SK-N-SH treated with all-trans-retinoic acid at 6 μM for 48 hours (cell line): Measurements from ENCODE around the gene LDLRAD2.
A peak's percentile ranks its signal among the peaks of the same experiment; 100 is the strongest.
"Not testable (repeated sequence)": the region's sequence is repeated elsewhere in the genome, so short reads cannot be mapped to it uniquely, and the experiment has no call there.

Source experiments
- ATAC-seq: fragments of 200-7000 bp; cut with Tn5 transposase; 3 replicates; pipeline ENCODE4 v1.9.1; 2020; ENCODE audit warnings: mild to moderate bottlenecking, moderate library complexity
- ARNTL ChIP-seq: fragments of 450-650 bp; formaldehyde crosslinking; IDR thresholded peaks from 2 replicates; pipeline ENCODE4 v1.5.0; 2020; ENCODE audit warnings: low read depth, mild to moderate bottlenecking, moderate library complexity, borderline replicate concordance
- BACH2 ChIP-seq: fragments of 250-450 bp; sonication (Bioruptor Pico); IDR thresholded peaks from 2 replicates; pipeline ENCODE4 v1.9.0; 2021; ENCODE audit warnings: mild to moderate bottlenecking, borderline replicate concordance
- CSDC2 ChIP-seq: fragments of 250-450 bp; sonication (Bioruptor Pico); IDR thresholded peaks from 2 replicates; pipeline ENCODE4 v1.5.0; 2020; ENCODE audit warnings: mild to moderate bottlenecking, moderate library complexity
- ESRRG ChIP-seq: fragments of 250-450 bp; sonication (Bioruptor Pico); IDR thresholded peaks from 2 replicates; pipeline ENCODE4 v1.6.1; 2021; ENCODE audit warnings: mild to moderate bottlenecking
- GLIS3 ChIP-seq: fragments of 250-450 bp; sonication (Bioruptor Pico); IDR thresholded peaks from 2 replicates; pipeline ENCODE4 v1.5.0; 2020; ENCODE audit warnings: mild to moderate bottlenecking, moderate library complexity
- ISL1 ChIP-seq: fragments of 250-450 bp; sonication (Bioruptor Pico); IDR thresholded peaks from 2 replicates; pipeline ENCODE4 v2.1.2; 2022; ENCODE audit warnings: mild to moderate bottlenecking, moderate library complexity
- OSR1 ChIP-seq: fragments of 250-450 bp; sonication (Bioruptor Pico); IDR thresholded peaks from 2 replicates; pipeline ENCODE4 v1.8.0; 2022; ENCODE audit warnings: moderate library complexity, mild to moderate bottlenecking, inconsistent platforms
- PPARA ChIP-seq: fragments of 250-450 bp; sonication (Bioruptor Pico); IDR thresholded peaks from 2 replicates; pipeline ENCODE4 v1.5.0; 2020; ENCODE audit warnings: mild to moderate bottlenecking, borderline replicate concordance
- SNAI2 ChIP-seq: fragments of 250-450 bp; sonication (Bioruptor Pico); IDR thresholded peaks from 2 replicates; pipeline ENCODE4 v1.5.0; 2020; ENCODE audit warnings: mild to moderate bottlenecking, moderate library complexity
- TCF4 ChIP-seq: fragments of 250-450 bp; sonication (Bioruptor Pico); IDR thresholded peaks from 2 replicates; pipeline ENCODE4 v1.8.0; 2021; ENCODE audit warnings: mild to moderate bottlenecking, moderate library complexity, borderline replicate concordance
- TOX ChIP-seq: fragments of 250-450 bp; sonication (Bioruptor Pico); IDR thresholded peaks from 2 replicates; pipeline ENCODE4 v1.8.0; 2021; ENCODE audit warnings: mild to moderate bottlenecking, moderate library complexity, borderline replicate concordance
- ZC3H10 ChIP-seq: fragments of 250-450 bp; sonication (Bioruptor Pico); IDR thresholded peaks from 2 replicates; pipeline ENCODE4 v1.5.1; 2021; ENCODE audit warnings: mild to moderate bottlenecking, moderate library complexity
- ZFP3 ChIP-seq: fragments of 250-450 bp; sonication (Bioruptor Pico); IDR thresholded peaks from 2 replicates; pipeline ENCODE4 v1.5.0; 2020; ENCODE audit warnings: mild to moderate bottlenecking, moderate library complexity
- ZFP30 ChIP-seq: fragments of 450-650 bp; formaldehyde crosslinking; IDR thresholded peaks from 2 replicates; pipeline ENCODE4 v1.5.0; 2022; ENCODE audit warnings: mild to moderate bottlenecking, moderate library complexity
- ZNF565 ChIP-seq: fragments of 450-650 bp; formaldehyde crosslinking; conservative IDR thresholded peaks from 2 replicates; pipeline ENCODE4 v1.5.0; 2020; ENCODE audit warnings: low read depth, mild to moderate bottlenecking, moderate library complexity
- ZNF70 ChIP-seq: fragments of 450-650 bp; formaldehyde crosslinking; IDR thresholded peaks from 2 replicates; pipeline ENCODE4 v1.5.0; 2020; ENCODE audit warnings: mild to moderate bottlenecking, moderate library complexity
- ZNF8 ChIP-seq: fragments of 450-650 bp; formaldehyde crosslinking; IDR thresholded peaks from 2 replicates; pipeline ENCODE4 v1.5.0; 2020; ENCODE audit warnings: mild to moderate bottlenecking, moderate library complexity
- TF ChIP-seq, protein P1 (sequence below): fragments of 250-450 bp; sonication (Bioruptor Pico); IDR thresholded peaks from 2 replicates; pipeline ENCODE4 v1.5.0; 2020; ENCODE audit warnings: mild to moderate bottlenecking, moderate library complexity
- TF ChIP-seq, protein P2 (sequence below): fragments of 250-450 bp; sonication (Bioruptor Pico); IDR thresholded peaks from 2 replicates; pipeline ENCODE4 v1.5.1; 2020; ENCODE audit warnings: low read depth, mild to moderate bottlenecking, moderate library complexity
- TF ChIP-seq, protein P3 (sequence below): fragments of 250-450 bp; sonication (Bioruptor Pico); IDR thresholded peaks from 2 replicates; pipeline ENCODE4 v1.5.1; 2021; ENCODE audit warnings: mild to moderate bottlenecking, moderate library complexity
- TF ChIP-seq, protein P4 (sequence below): fragments of 250-450 bp; sonication (Bioruptor Pico); IDR thresholded peaks from 2 replicates; pipeline ENCODE4 v1.8.0; 2021; ENCODE audit warnings: low read depth, mild to moderate bottlenecking, moderate library complexity, borderline replicate concordance

LDLRAD2 gene

DNA sequence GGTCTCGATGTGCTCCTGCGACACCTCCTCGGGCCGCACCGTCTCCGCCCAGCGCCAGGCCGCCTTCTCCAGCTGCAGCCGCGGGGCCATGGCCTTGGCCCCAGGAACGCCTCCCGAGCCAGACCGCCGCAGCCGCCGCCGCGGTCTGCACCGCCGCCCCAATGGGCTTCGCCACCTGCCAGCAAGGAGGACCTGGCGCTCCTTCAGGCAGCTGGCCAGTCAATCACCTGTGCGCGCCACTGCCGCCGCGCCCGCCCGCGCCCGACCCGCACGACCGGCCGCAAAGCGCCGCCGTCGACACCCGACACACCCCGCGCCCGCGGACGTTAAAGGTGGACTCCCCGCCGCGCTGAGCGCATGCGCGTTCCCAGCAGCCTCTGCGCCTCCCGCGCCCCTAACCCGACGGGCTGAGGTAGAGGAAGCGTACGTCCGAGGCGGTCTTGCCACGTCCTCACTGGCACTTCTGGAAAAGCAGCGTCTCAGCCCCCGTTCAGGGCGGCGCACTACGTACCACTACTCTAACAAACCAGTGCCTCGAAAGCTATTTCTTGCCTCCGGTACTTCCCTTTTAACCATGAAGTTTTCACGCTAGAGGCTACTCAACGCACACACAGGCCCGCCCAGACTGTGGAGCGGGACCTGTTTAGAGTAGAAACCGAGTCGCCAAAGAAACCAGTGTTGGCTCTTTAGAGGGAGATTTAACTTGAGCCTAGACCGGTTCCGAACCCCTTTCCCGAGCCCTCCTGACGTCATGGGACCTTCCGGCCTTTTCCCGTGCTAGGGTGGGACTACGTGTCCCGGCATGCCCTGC, 29.0 kb upstream of the LDLRAD2 start, which contains the start of gene USP48:
USP48 (minus strand) TSS at position 282 of the 811 bp plus-strand sequence; CDS start at position 90, 192 bp downstream.
- TF ChIP-seq PPARA (CRISPR knock-in tag): no peak
- TF ChIP-seq ZC3H10 (CRISPR knock-in tag): no peak
- TF ChIP-seq ZNF70: 0 out of 2 replicates have a peak, but pooled peaks have one; percentile 25
- 0 out of 2 replicates have a peak, but pooled peaks have one; percentile 55 for TF ChIP-seq ZNF565 (CRISPR knock-in tag)
- TF ChIP-seq CSDC2: no peak
- no peak for TF ChIP-seq OSR1 (CRISPR knock-in tag)
- ATAC-seq: peak; percentile 92

DNA sequence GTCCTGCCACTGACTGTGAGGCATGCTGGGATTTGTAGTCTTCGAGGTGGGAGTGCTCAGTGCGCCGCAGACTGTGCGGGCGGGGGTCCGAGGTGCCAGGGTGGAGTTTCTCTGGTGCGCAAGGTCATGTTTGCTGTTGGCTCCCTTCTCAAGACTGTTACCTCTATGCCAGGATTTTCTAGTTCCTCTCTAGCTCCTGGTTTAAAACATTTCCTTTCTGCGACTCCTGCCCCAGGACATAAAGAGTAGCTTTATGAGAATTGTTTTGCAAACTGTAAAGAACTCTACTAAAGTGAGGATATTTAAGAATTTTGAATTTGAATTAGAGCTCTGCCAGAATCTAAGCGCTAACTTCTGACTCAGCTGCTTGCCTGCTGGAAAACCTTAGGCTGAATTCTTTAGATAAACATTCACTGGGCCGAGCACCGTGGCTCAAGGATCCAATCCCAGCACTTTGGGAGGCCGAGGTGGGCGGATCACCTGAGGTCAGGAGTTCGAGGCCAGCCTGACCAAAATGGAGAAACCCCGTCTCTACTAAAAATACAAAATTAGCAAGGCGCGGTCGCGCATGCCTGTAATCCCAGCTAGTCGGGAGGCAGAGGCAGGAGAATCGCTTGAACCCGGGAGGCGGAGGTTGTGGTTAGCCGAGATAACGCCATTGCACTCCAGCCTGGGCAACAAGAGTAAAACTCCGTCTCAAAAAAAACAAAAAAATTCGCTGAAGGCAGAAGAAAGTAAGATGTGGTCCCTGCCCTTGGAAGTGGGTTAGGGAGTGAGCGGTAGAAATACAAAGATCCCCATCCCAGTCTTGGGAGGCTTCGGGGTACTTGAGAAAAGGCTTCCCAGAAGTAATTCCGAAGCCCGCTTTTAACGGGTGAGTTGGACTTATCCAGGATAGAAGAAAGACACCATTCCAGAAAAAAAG, 28.1 kb upstream of the LDLRAD2 start:
- ATAC-seq: no peak
- no peak for TF ChIP-seq OSR1 (CRISPR knock-in tag)
- no peak for TF ChIP-seq TOX (CRISPR knock-in tag)
- TF ChIP-seq, protein P1, sequence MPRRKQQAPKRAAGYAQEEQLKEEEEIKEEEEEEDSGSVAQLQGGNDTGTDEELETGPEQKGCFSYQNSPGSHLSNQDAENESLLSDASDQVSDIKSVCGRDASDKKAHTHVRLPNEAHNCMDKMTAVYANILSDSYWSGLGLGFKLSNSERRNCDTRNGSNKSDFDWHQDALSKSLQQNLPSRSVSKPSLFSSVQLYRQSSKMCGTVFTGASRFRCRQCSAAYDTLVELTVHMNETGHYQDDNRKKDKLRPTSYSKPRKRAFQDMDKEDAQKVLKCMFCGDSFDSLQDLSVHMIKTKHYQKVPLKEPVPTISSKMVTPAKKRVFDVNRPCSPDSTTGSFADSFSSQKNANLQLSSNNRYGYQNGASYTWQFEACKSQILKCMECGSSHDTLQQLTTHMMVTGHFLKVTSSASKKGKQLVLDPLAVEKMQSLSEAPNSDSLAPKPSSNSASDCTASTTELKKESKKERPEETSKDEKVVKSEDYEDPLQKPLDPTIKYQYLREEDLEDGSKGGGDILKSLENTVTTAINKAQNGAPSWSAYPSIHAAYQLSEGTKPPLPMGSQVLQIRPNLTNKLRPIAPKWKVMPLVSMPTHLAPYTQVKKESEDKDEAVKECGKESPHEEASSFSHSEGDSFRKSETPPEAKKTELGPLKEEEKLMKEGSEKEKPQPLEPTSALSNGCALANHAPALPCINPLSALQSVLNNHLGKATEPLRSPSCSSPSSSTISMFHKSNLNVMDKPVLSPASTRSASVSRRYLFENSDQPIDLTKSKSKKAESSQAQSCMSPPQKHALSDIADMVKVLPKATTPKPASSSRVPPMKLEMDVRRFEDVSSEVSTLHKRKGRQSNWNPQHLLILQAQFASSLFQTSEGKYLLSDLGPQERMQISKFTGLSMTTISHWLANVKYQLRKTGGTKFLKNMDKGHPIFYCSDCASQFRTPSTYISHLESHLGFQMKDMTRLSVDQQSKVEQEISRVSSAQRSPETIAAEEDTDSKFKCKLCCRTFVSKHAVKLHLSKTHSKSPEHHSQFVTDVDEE (CRISPR knock-in tag): no peak
- TF ChIP-seq, protein P2, sequence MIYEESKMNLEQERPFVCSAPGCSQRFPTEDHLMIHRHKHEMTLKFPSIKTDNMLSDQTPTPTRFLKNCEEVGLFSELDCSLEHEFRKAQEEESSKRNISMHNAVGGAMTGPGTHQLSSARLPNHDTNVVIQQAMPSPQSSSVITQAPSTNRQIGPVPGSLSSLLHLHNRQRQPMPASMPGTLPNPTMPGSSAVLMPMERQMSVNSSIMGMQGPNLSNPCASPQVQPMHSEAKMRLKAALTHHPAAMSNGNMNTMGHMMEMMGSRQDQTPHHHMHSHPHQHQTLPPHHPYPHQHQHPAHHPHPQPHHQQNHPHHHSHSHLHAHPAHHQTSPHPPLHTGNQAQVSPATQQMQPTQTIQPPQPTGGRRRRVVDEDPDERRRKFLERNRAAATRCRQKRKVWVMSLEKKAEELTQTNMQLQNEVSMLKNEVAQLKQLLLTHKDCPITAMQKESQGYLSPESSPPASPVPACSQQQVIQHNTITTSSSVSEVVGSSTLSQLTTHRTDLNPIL (CRISPR knock-in tag): no peak
- no peak for TF ChIP-seq ESRRG (CRISPR knock-in tag)
- no peak for TF ChIP-seq ISL1
- no peak for TF ChIP-seq ZFP3
- TF ChIP-seq SNAI2 (CRISPR knock-in tag): no peak
- TF ChIP-seq BACH2 (CRISPR knock-in tag): no peak
- no peak for TF ChIP-seq ARNTL
- TF ChIP-seq ZFP30 (CRISPR knock-in tag): no peak
- no peak for TF ChIP-seq GLIS3 (CRISPR knock-in tag)
- TF ChIP-seq ZNF8 (CRISPR knock-in tag): no peak
- TF ChIP-seq, protein P3, sequence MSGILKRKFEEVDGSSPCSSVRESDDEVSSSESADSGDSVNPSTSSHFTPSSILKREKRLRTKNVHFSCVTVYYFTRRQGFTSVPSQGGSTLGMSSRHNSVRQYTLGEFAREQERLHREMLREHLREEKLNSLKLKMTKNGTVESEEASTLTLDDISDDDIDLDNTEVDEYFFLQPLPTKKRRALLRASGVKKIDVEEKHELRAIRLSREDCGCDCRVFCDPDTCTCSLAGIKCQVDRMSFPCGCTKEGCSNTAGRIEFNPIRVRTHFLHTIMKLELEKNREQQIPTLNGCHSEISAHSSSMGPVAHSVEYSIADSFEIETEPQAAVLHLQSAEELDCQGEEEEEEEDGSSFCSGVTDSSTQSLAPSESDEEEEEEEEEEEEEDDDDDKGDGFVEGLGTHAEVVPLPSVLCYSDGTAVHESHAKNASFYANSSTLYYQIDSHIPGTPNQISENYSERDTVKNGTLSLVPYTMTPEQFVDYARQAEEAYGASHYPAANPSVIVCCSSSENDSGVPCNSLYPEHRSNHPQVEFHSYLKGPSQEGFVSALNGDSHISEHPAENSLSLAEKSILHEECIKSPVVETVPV: no peak
- TF ChIP-seq, protein P4, sequence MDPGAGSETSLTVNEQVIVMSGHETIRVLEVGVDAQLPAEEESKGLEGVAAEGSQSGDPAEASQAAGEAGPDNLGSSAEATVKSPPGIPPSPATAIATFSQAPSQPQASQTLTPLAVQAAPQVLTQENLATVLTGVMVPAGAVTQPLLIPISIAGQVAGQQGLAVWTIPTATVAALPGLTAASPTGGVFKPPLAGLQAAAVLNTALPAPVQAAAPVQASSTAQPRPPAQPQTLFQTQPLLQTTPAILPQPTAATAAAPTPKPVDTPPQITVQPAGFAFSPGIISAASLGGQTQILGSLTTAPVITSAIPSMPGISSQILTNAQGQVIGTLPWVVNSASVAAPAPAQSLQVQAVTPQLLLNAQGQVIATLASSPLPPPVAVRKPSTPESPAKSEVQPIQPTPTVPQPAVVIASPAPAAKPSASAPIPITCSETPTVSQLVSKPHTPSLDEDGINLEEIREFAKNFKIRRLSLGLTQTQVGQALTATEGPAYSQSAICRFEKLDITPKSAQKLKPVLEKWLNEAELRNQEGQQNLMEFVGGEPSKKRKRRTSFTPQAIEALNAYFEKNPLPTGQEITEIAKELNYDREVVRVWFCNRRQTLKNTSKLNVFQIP (CRISPR knock-in tag): no peak

DNA sequence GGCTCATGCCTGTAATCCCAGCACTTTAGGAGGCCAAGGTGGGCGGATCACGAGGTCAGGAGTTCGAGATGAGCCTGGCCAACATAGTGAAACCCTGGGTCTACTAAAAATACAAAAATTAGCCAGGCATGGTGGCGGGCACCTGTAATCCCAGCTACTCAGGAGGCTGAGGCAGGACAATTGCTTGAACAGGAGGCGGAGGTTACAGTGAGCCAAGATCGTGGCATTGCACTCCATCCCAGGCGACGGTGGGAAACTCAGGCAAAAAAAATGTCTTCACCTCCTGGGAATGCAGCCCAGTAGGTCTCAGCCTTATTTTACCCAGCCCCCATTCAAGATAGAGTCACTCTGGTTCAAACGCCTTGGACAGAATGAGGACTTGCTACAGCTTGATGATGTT, 26.3 kb upstream of the LDLRAD2 start:
- not testable (repeated sequence) for ATAC-seq

DNA sequence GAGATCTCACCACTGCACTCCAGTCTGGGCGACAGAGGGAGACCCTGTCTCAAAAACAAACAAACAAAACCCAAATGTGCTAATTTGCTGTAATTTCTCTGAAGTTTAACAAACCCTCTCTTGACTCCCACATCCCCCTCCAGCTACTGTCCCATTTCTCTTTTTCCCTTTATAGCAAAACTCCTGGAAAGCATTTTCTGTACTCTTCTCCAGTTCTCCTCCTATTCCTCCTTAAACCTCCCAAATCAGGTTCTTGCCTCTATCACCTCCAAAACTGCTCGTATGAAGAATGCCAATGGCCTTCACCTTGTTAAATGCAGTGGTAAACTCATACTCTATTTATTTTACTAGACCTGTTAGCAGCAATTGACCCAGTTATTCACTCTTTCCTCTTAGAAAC, 25.4 kb upstream of the LDLRAD2 start:
- no peak for ATAC-seq
- no peak for TF ChIP-seq ARNTL
- TF ChIP-seq ZNF70: no peak
- TF ChIP-seq CSDC2: no peak
- TF ChIP-seq GLIS3 (CRISPR knock-in tag): no peak
- no peak for TF ChIP-seq ZNF565 (CRISPR knock-in tag)
- TF ChIP-seq ZNF8 (CRISPR knock-in tag): no peak
- no peak for TF ChIP-seq ZFP30 (CRISPR knock-in tag)
- no peak for TF ChIP-seq ZC3H10 (CRISPR knock-in tag)
- TF ChIP-seq TCF4 (CRISPR knock-in tag): no peak
- TF ChIP-seq, protein P2 (CRISPR knock-in tag): no peak
- no peak for TF ChIP-seq TOX (CRISPR knock-in tag)
- no peak for TF ChIP-seq BACH2 (CRISPR knock-in tag)
